Astrocyte of the cerebellum (primary cell): Measurements from ENCODE around the gene DGKQ.
A peak's percentile ranks its signal among the peaks of the same experiment; 100 is the strongest.

ENCODE experiments used
- DNase-seq: peaks from one replicate; pipeline ENCODE4 v3.0.0-alpha.2; 2011; ENCODE audit warnings: low read depth
- H3K4me3 ChIP-seq: 2 replicates; pipeline ENCODE4 v1.5.1; 2011; ENCODE audit warnings: mild to moderate bottlenecking, low read depth, low read length, moderate library complexity
- in situ Hi-C: cut with HindIII; loops from 2 replicates; pipeline ENCODE4 v1.10.0; 2017; ENCODE audit warnings: low sequenced_read_pairs
- TF ChIP-seq, protein P1 (sequence below): IDR thresholded peaks from 2 replicates; pipeline ENCODE4 v1.5.1; 2012; ENCODE audit warnings: low read length, low read depth, moderate library complexity, mild to moderate bottlenecking; ENCODE audit errors: missing control alignments

DGKQ gene

DNA sequence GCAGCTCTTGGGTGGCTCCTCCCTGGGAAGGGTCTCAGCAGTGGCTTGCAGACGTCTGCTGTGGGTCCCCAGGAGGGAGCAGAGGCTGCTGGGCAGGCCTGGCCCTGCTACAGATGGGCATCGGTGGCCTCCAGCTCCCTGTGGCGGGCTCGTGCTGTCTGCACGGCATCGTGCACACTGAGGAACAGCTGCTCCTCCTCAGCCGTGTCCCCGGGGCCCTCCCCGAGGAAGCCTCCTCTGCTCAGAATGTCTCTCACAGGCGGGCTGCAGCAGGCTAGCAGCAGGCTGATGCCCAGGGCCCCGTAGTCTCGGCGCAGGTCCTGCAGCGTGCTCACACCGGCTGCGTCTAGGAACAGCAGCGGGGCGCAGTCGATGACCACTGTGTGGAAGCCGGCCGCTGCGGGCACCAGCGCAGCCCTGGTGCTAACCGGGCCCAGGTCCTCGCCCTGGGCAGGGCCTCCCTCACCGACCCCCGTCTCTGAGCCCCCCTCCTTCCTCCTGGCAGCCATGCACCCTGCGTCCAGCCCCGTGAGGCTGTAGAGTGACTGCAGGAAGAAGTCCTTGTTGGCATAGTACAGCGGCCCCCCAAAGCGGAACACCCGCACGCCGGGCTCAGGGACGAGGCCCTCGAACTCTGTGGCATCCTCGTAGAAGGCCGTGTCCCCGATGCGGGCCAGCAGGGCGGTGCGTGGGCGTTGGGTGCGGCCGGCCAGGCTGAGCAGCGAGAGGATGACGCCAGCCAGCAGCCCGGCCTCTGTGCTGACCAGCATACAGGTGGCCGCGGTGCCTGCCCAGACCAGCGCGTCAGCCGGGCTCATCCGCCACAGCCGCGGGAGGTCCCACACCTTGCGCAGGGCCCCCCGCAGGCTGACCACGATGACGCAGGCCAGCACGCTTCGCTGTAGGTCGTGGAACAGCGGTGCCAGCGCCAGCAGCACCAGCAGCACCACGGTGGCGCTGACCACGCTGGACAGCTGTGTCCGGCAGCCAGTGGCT, 15.7 kb upstream of the DGKQ start:
- TF ChIP-seq, protein P1, sequence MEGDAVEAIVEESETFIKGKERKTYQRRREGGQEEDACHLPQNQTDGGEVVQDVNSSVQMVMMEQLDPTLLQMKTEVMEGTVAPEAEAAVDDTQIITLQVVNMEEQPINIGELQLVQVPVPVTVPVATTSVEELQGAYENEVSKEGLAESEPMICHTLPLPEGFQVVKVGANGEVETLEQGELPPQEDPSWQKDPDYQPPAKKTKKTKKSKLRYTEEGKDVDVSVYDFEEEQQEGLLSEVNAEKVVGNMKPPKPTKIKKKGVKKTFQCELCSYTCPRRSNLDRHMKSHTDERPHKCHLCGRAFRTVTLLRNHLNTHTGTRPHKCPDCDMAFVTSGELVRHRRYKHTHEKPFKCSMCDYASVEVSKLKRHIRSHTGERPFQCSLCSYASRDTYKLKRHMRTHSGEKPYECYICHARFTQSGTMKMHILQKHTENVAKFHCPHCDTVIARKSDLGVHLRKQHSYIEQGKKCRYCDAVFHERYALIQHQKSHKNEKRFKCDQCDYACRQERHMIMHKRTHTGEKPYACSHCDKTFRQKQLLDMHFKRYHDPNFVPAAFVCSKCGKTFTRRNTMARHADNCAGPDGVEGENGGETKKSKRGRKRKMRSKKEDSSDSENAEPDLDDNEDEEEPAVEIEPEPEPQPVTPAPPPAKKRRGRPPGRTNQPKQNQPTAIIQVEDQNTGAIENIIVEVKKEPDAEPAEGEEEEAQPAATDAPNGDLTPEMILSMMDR = no peak
- DNase-seq = no peak
- in situ Hi-C loops = no loop called here
- H3K4me3 ChIP-seq = no peak overlapping the region

- TF ChIP-seq, protein P1 = no peak
- in situ Hi-C loops = no loop called here
Observed at GRCh38 chr4:987624-988513, 14.5 kb upstream of the DGKQ start.

GRCh38 chr4:986879-987623, 13.7 kb upstream of the DGKQ start, which contains the start of gene IDUA:
Gene IDUA, plus strand, starts transcription at chr4:987044. Its CDS starts 41 bp downstream, at chr4:987085.
- no peak for DNase-seq
- H3K4me3 ChIP-seq = peak within 1 kb of the TSS; percentile 53
- TF ChIP-seq, protein P1 = peak; percentile 45
- in situ Hi-C loops = no loop called here

More at GRCh38 chr4:987624-988513, 14.5 kb upstream of the DGKQ start:
- peak overlapping the region; percentile 53 for H3K4me3 ChIP-seq
- no peak for DNase-seq

- DNase-seq = no peak
- in situ Hi-C loops = no loop called here
- H3K4me3 ChIP-seq = peak overlapping the region; percentile 53
- TF ChIP-seq, protein P1 = no peak
Observed at GRCh38 chr4:986428-986878, 13.1 kb upstream of the DGKQ start.

GRCh38 chr4:985123-985830, 11.9 kb upstream of the DGKQ start:
- in situ Hi-C loops = no loop called here
- DNase-seq = no peak
- TF ChIP-seq, protein P1 = no peak
- no peak overlapping the region for H3K4me3 ChIP-seq
